ENCODE data around the gene IL1R1.

IL1R1 gene

GRCh38 chr2:102181376-102181775 is 38.8 kb downstream of the IL1R1 start:
- H3K4me1 ChIP-seq (ENCODE audit: insufficient read depth, poor library complexity, severe bottlenecking): no peaks in the 10 kb centered on the region
- DNase-seq (ENCODE audit: low spot score) (no peak), ATAC-seq (ENCODE audit: low read depth) (no peak)
- no peak overlapping the region for H3K4me3 ChIP-seq (ENCODE audit: severe bottlenecking)
- H3K27ac ChIP-seq (ENCODE audit: poor library complexity, severe bottlenecking): no peak overlapping the region
- no peaks in the 10 kb centered on the region for H3K36me3 ChIP-seq (ENCODE audit: low read depth)
- no peak for TF ChIP-seq CTCF (IDR thresholded peaks at IDR 0.05; ENCODE audit: poor library complexity, severe bottlenecking)
- H3K27me3 ChIP-seq (ENCODE audit: insufficient read depth, poor library complexity, severe bottlenecking): no peaks in the 10 kb centered on the region
- H3K9me3 ChIP-seq (ENCODE audit: severe bottlenecking): no peaks in the 10 kb centered on the region

- no peak overlapping the region for H3K27ac ChIP-seq (ENCODE audit: poor library complexity, severe bottlenecking)
- TF ChIP-seq CTCF (IDR thresholded peaks at IDR 0.05; ENCODE audit: poor library complexity, severe bottlenecking): no peak
- H3K9me3 ChIP-seq (ENCODE audit: severe bottlenecking): no peaks in the 10 kb centered on the region
- no peaks in the 10 kb centered on the region for H3K36me3 ChIP-seq (ENCODE audit: low read depth)
- ATAC-seq (ENCODE audit: low read depth) (no peak), DNase-seq (ENCODE audit: low spot score) (no peak)
- H3K4me1 ChIP-seq (ENCODE audit: insufficient read depth, poor library complexity, severe bottlenecking): no peaks in the 10 kb centered on the region
- no peaks in the 10 kb centered on the region for H3K27me3 ChIP-seq (ENCODE audit: insufficient read depth, poor library complexity, severe bottlenecking)
- H3K4me3 ChIP-seq (ENCODE audit: severe bottlenecking): no peak overlapping the region
Observed at GRCh38 chr2:102181919-102182635, 39.5 kb downstream of the IL1R1 start.

GRCh38 chr2:102184018-102184417 is 41.5 kb downstream of the IL1R1 start:
- ATAC-seq (ENCODE audit: low read depth) (no peak), DNase-seq (ENCODE audit: low spot score) (no peak)
- no peak for TF ChIP-seq CTCF (IDR thresholded peaks at IDR 0.05; ENCODE audit: poor library complexity, severe bottlenecking)
- Histone ChIP-seq H3K36me3 (ENCODE audit: low read depth) (no peaks in the 10 kb centered on the region), H3K27ac (ENCODE audit: poor library complexity, severe bottlenecking) (no peak overlapping the region), H3K4me1 (ENCODE audit: insufficient read depth, poor library complexity, severe bottlenecking) (no peaks in the 10 kb centered on the region), H3K4me3 (ENCODE audit: severe bottlenecking) (no peak overlapping the region), H3K9me3 (ENCODE audit: severe bottlenecking) (no peaks in the 10 kb centered on the region), H3K27me3 (ENCODE audit: insufficient read depth, poor library complexity, severe bottlenecking) (no peaks in the 10 kb centered on the region)

- H3K9me3 ChIP-seq (ENCODE audit: severe bottlenecking): no peaks in the 10 kb centered on the region
- DNase-seq (ENCODE audit: low spot score) (no peak), ATAC-seq (ENCODE audit: low read depth) (no peak)
- no peak overlapping the region for H3K27ac ChIP-seq (ENCODE audit: poor library complexity, severe bottlenecking)
- no peaks in the 10 kb centered on the region for H3K4me1 ChIP-seq (ENCODE audit: insufficient read depth, poor library complexity, severe bottlenecking)
- no peak overlapping the region for H3K4me3 ChIP-seq (ENCODE audit: severe bottlenecking)
- no peaks in the 10 kb centered on the region for H3K27me3 ChIP-seq (ENCODE audit: insufficient read depth, poor library complexity, severe bottlenecking)
- no peak for TF ChIP-seq CTCF (IDR thresholded peaks at IDR 0.05; ENCODE audit: poor library complexity, severe bottlenecking)
- H3K36me3 ChIP-seq (ENCODE audit: low read depth): no peaks in the 10 kb centered on the region
Observed at GRCh38 chr2:102184568-102184967, 42.0 kb downstream of the IL1R1 start.

GRCh38 chr2:102185347-102185746 is 42.8 kb downstream of the IL1R1 start:
- DNase-seq (ENCODE audit: low spot score) (no peak), ATAC-seq (ENCODE audit: low read depth) (no peak)
- H3K36me3 ChIP-seq (ENCODE audit: low read depth): no peaks in the 10 kb centered on the region
- peak; percentile 23 for TF ChIP-seq CTCF (IDR thresholded peaks at IDR 0.05; ENCODE audit: poor library complexity, severe bottlenecking)
- H3K4me1 ChIP-seq (ENCODE audit: insufficient read depth, poor library complexity, severe bottlenecking): no peaks in the 10 kb centered on the region
- H3K27ac ChIP-seq (ENCODE audit: poor library complexity, severe bottlenecking): no peak overlapping the region
- no peaks in the 10 kb centered on the region for H3K9me3 ChIP-seq (ENCODE audit: severe bottlenecking)
- no peak overlapping the region for H3K4me3 ChIP-seq (ENCODE audit: severe bottlenecking)
- no peaks in the 10 kb centered on the region for H3K27me3 ChIP-seq (ENCODE audit: insufficient read depth, poor library complexity, severe bottlenecking)
